Astrocyte (in vitro differentiated cells and primary cell): Measurements from ENCODE around the gene MAGI1. TPM values are rescaled to one million over a fixed set of nuclear protein-coding genes. Genes with fewer than 3 reads are reported as not detected.

ENCODE experiments used
- DNase-seq: peaks from one replicate; pipeline ENCODE4 v3.0.0-alpha.2; 2010; ENCODE audit warnings: low read depth
- FAIRE-seq: peaks from 2 replicates; lab custom pipeline; 2011; peaks lifted over from hg19 to GRCh38; lab: Jason Lieb, UNC
- H2AFZ ChIP-seq: 2 replicates; pipeline ENCODE4 v1.6.0; 2012; ENCODE audit warnings: low read depth, low read length, inconsistent platforms
- H3K27ac ChIP-seq: 2 replicates; pipeline ENCODE4 v1.5.1; 2011; ENCODE audit warnings: low read depth, low read length, inconsistent platforms
- H3K27me3 ChIP-seq: 2 replicates; pipeline ENCODE4 v1.6.0; 2011; ENCODE audit warnings: low read length, inconsistent platforms; ENCODE audit not compliant: insufficient read depth
- H3K36me3 ChIP-seq: 2 replicates; pipeline ENCODE4 v1.5.1; 2011; ENCODE audit warnings: low read length, inconsistent platforms; ENCODE audit not compliant: insufficient read depth
- H3K4me1 ChIP-seq: 2 replicates; pipeline ENCODE4 v1.5.1; 2011; ENCODE audit warnings: low read length, inconsistent platforms; ENCODE audit not compliant: insufficient read depth
- H3K4me2 ChIP-seq: 2 replicates; pipeline ENCODE4 v1.6.0; 2012; ENCODE audit warnings: low read length, inconsistent platforms
- H3K4me3 ChIP-seq: 2 replicates; pipeline ENCODE4 v1.5.1; 2011; ENCODE audit warnings: low read depth, mild to moderate bottlenecking, low read length, inconsistent platforms; ENCODE audit not compliant: insufficient read depth
- H3K79me2 ChIP-seq: 2 replicates; pipeline ENCODE4 v1.6.0; 2012; ENCODE audit warnings: mild to moderate bottlenecking, low read length, inconsistent platforms; ENCODE audit not compliant: insufficient read depth
- H3K9ac ChIP-seq: 2 replicates; pipeline ENCODE4 v1.6.0; 2012; ENCODE audit warnings: mild to moderate bottlenecking, low read length, inconsistent platforms
- H3K9me3 ChIP-seq: 2 replicates; pipeline ENCODE4 v1.5.1; 2012; ENCODE audit warnings: low read depth, mild to moderate bottlenecking, low read length, inconsistent platforms; ENCODE audit not compliant: insufficient read depth
- H4K20me1 ChIP-seq: 2 replicates; pipeline ENCODE4 v1.6.0; 2012; ENCODE audit warnings: low read length, inconsistent platforms; ENCODE audit not compliant: insufficient read depth
- H3K27ac Mint-ChIP-seq: one replicate; pipeline ENCODE4 v1.8.0; 2021; ENCODE audit warnings: mild to moderate bottlenecking, mixed read lengths; ENCODE audit not compliant: unreplicated experiment
- H3K27me3 Mint-ChIP-seq: one replicate; pipeline ENCODE4 v1.8.0; 2021; ENCODE audit warnings: low read depth, mixed read lengths; ENCODE audit not compliant: unreplicated experiment
- H3K36me3 Mint-ChIP-seq: one replicate; pipeline ENCODE4 v1.8.0; 2021; ENCODE audit warnings: low read depth, mixed read lengths; ENCODE audit not compliant: unreplicated experiment
- H3K4me1 Mint-ChIP-seq: one replicate; pipeline ENCODE4 v1.8.0; 2021; ENCODE audit warnings: low read depth, mixed read lengths; ENCODE audit not compliant: unreplicated experiment
- H3K4me3 Mint-ChIP-seq: one replicate; pipeline ENCODE4 v1.8.0; 2021; ENCODE audit warnings: mild to moderate bottlenecking, moderate library complexity, mixed read lengths; ENCODE audit not compliant: unreplicated experiment
- H3K9me3 Mint-ChIP-seq: one replicate; pipeline ENCODE4 v1.8.0; 2021; ENCODE audit warnings: mild to moderate bottlenecking, mixed read lengths; ENCODE audit not compliant: unreplicated experiment
- EZH2 ChIP-seq: IDR thresholded peaks from 2 replicates; pipeline ENCODE4 v1.6.1; 2012; ENCODE audit warnings: mild to moderate bottlenecking, low read length, inconsistent platforms; ENCODE audit not compliant: insufficient read depth
- total RNA-seq: library from RNA; stranded (reverse); gene quantifications from 2 replicates; pipeline ENCODE4 v1.2.1, GENCODE V29; 2021
- TF ChIP-seq, protein P1 (sequence below): IDR thresholded peaks from 2 replicates; pipeline ENCODE4 v1.5.1; 2011; ENCODE audit warnings: low read depth, mild to moderate bottlenecking, inconsistent platforms, low read length, moderate library complexity; ENCODE audit not compliant: insufficient read depth

The MAGI1 gene
- total RNA-seq, 1 donor from 2014 or later: 31.8 TPM

DNA sequence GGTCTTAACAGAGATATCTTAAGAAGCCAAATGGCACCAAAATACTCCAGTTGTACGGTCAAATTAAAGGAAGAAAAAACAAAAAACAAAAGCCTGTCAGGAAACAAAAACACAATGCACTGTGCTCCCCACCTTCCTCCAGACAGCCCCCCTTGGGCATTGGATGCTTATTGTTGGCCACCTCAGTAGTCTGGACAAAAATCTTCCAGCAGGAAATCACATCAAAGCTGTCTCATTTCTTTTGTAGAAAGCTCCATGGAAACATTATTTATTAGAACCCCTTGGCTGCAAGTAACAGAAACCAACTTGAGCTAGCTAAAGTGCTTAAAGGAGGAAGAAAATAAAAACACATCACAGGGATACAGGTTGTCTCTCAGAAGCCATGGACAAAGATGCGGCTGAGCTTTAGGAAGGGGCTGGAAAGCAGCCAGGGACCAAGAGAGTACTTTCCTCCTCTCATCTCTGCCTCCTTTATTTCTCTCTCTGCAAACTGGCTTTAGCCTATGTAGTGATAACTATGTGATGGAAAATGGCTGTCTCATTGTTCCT, 699.5 kb downstream of the MAGI1 start:
- Histone ChIP-seq H4K20me1 (no peaks in the 10 kb centered on the region), H3K27ac (no peak overlapping the region), H3K36me3 (no peaks in the 10 kb centered on the region), H3K27me3 (peaks cover 3% of the 10 kb centered on the region), H3K4me3 (no peak overlapping the region), H3K9ac (no peak overlapping the region), H3K79me2 (no peaks in the 10 kb centered on the region), H2AFZ (no peak overlapping the region), H3K9me3 (no peaks in the 10 kb centered on the region), H3K4me1 (no peaks in the 10 kb centered on the region), H3K4me2 (no peak overlapping the region)
- no peak for FAIRE-seq
- no peak for DNase-seq
- peaks cover 32% of the 10 kb centered on the region for H3K27me3 Mint-ChIP-seq
- H3K27ac Mint-ChIP-seq: peak overlapping the region; percentile 6
- no peaks in the 10 kb centered on the region for H3K36me3 Mint-ChIP-seq
- peaks cover 15% of the 10 kb centered on the region for H3K4me1 Mint-ChIP-seq
- TF ChIP-seq EZH2: no peak
- TF ChIP-seq, protein P1, sequence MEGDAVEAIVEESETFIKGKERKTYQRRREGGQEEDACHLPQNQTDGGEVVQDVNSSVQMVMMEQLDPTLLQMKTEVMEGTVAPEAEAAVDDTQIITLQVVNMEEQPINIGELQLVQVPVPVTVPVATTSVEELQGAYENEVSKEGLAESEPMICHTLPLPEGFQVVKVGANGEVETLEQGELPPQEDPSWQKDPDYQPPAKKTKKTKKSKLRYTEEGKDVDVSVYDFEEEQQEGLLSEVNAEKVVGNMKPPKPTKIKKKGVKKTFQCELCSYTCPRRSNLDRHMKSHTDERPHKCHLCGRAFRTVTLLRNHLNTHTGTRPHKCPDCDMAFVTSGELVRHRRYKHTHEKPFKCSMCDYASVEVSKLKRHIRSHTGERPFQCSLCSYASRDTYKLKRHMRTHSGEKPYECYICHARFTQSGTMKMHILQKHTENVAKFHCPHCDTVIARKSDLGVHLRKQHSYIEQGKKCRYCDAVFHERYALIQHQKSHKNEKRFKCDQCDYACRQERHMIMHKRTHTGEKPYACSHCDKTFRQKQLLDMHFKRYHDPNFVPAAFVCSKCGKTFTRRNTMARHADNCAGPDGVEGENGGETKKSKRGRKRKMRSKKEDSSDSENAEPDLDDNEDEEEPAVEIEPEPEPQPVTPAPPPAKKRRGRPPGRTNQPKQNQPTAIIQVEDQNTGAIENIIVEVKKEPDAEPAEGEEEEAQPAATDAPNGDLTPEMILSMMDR: no peak
- H3K9me3 Mint-ChIP-seq: peaks cover 9% of the 10 kb centered on the region
- no peak overlapping the region for H3K4me3 Mint-ChIP-seq

DNA sequence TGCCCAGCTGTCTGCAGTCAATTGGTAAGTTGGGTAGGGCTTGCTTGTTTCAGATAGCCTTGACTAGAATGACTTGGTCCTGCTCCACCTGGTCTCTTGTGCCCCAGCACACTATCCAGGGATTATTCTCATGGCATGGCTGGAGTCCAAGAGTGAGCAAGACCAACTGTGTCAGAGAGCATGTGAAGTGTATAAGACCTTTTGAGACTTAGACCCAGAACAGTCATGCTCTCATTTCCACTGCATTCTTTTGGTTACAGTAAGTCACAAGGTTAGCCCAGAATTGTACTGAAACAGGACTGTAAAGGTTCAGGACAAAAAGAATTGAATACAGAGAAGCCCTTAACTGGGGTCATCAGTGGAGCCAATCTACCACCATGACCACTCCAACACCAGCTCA, 700.1 kb downstream of the MAGI1 start:
- Mint-ChIP-seq H3K36me3 (no peaks in the 10 kb centered on the region), H3K4me1 (peaks cover 12% of the 10 kb centered on the region), H3K4me3 (no peak overlapping the region), H3K9me3 (peaks cover 9% of the 10 kb centered on the region), H3K27ac (no peak overlapping the region), H3K27me3 (peaks cover 32% of the 10 kb centered on the region)
- no peak for FAIRE-seq
- no peak overlapping the region for H3K4me3 ChIP-seq
- no peaks in the 10 kb centered on the region for H3K9me3 ChIP-seq
- TF ChIP-seq EZH2: no peak
- TF ChIP-seq, protein P1: no peak
- no peaks in the 10 kb centered on the region for H3K36me3 ChIP-seq
- peaks cover 3% of the 10 kb centered on the region for H3K27me3 ChIP-seq
- H3K4me2 ChIP-seq: no peak overlapping the region
- H4K20me1 ChIP-seq: no peaks in the 10 kb centered on the region
- H3K4me1 ChIP-seq: no peaks in the 10 kb centered on the region
- no peak overlapping the region for H2AFZ ChIP-seq
- no peak overlapping the region for H3K9ac ChIP-seq
- no peak overlapping the region for H3K27ac ChIP-seq
- peak; percentile 23 for DNase-seq
- H3K79me2 ChIP-seq: no peaks in the 10 kb centered on the region

DNA sequence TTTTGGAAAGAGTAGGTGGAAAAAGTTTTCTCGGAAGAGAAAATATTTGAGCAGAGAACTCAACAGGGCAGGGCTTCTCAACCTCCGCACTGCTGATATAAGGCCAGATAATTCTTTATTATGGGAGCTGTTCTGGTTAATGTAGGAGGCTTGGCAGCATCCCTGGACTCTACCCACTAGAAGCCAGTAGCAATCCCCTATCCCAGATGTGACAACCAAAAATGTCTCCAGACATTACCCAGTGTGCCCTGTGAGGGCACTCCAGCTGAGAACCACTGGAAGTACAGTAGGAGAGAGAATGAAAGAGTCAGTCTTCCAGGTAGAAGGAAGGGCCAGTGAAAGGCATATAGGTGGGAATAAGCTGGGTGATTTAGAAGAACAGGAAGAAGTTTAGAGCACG, 703.1 kb downstream of the MAGI1 start:
- H3K36me3 Mint-ChIP-seq: no peaks in the 10 kb centered on the region

More for the DNA sequence above, 703.1 kb downstream of the MAGI1 start:
- no peaks in the 10 kb centered on the region for H3K79me2 ChIP-seq
- FAIRE-seq: no peak
- no peak for TF ChIP-seq EZH2
- TF ChIP-seq, protein P1: no peak
- no peak overlapping the region for H3K27ac ChIP-seq
- H3K27me3 ChIP-seq: peaks cover 3% of the 10 kb centered on the region
- Mint-ChIP-seq H3K27me3 (peaks cover 27% of the 10 kb centered on the region), H3K4me1 (peaks cover 9% of the 10 kb centered on the region), H3K27ac (no peak overlapping the region), H3K9me3 (peaks cover 9% of the 10 kb centered on the region), H3K4me3 (no peak overlapping the region)
- H4K20me1 ChIP-seq: no peaks in the 10 kb centered on the region
- H3K4me2 ChIP-seq: no peak overlapping the region
- no peak overlapping the region for H3K4me3 ChIP-seq
- H3K4me1 ChIP-seq: no peaks in the 10 kb centered on the region
- H3K9ac ChIP-seq: no peak overlapping the region
- no peak overlapping the region for H2AFZ ChIP-seq
- H3K36me3 ChIP-seq: no peaks in the 10 kb centered on the region
- no peak for DNase-seq
- H3K9me3 ChIP-seq: no peaks in the 10 kb centered on the region
